Loucy (cell line): ENCODE results near the gene NOC2L.

Experiments
- CTCF ChIP-seq: fragments of 200-600 bp; sonication (generic); conservative IDR thresholded peaks from 2 replicates; pipeline ENCODE4 v1.5.1; 2014; ENCODE audit warnings: mild to moderate bottlenecking, antibody characterized with exemption, low read length
- EZH2phosphoT487 ChIP-seq: fragments of 200-600 bp; IDR thresholded peaks from 2 replicates; pipeline ENCODE4 v1.6.1; 2018; ENCODE audit warnings: antibody characterized with exemption, mild to moderate bottlenecking, moderate library complexity, borderline replicate concordance

DNA sequence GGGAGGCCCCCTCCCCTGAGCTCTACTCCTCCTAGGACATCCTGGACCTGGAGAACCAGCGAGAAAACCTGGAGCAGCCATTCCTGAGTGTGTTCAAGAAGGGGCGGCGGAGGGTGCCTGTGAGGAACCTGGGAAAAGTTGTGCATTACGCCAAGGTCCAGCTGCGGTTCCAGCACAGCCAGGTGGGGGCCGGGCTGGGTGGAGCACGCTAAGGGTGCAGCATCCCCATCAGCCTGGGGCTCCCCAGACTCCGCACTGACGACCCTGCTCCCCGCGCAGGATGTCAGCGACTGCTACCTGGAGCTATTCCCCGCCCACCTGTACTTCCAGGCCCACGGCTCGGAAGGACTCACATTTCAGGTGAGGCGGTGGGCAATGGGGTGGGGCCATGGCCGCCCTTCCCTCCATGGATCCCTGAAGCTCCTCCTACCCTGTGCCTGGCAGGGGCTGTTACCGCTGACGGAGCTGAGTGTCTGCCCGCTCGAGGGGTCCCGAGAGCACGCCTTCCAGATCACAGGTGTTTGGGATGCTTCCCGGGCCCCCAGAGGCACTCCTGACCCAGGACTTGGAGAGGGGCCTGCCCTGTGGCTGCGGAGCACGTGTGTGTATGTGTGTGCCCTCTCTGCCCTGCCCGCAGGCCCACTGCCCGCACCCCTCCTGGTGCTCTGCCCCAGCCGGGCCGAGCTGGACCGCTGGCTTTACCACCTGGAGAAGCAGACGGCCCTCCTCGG, 11.4 kb upstream of the NOC2L start:
- TF ChIP-seq CTCF (no peak), EZH2phosphoT487 (no peak)
